HG02885 (cell line): ENCODE results near the gene RELL2.

Experiments
- ATAC-seq: cut with Tn5 transposase; IDR thresholded peaks from one replicate; pipeline ENCODE4 v1.9.1; 2021; ENCODE audit warnings: mild to moderate bottlenecking; ENCODE audit not compliant: unreplicated experiment, poor library complexity

The RELL2 gene

GRCh38 chr5:141647242-141647641 is 10.4 kb downstream of the RELL2 start:
- ATAC-seq, result no peak

GRCh38 chr5:141647851-141648250 is 11.1 kb downstream of the RELL2 start:
- no peak for ATAC-seq

GRCh38 chr5:141649056-141649688 is 12.4 kb downstream of the RELL2 start:
- ATAC-seq, result no peak

GRCh38 chr5:141649972-141650371 is 13.2 kb downstream of the RELL2 start:
- ATAC-seq, result no peak

GRCh38 chr5:141650851-141651727 is 14.3 kb downstream of the RELL2 start, which contains the start of gene FCHSD1:
Gene FCHSD1 (minus strand): TSS chr5:141651418. CDS start chr5:141651368, 50 bp downstream.
- ATAC-seq, result peak; percentile 98

GRCh38 chr5:141651728-141652105 is 14.9 kb downstream of the RELL2 start:
- ATAC-seq, result no peak

GRCh38 chr5:141654298-141654697 is 17.5 kb downstream of the RELL2 start:
- no peak for ATAC-seq

- ATAC-seq, result no peak
These were observed 18.2 kb downstream of the RELL2 start for GRCh38 chr5:141655020-141655419.

- no peak for ATAC-seq
These were observed 19.6 kb downstream of the RELL2 start for GRCh38 chr5:141656396-141656795.

GRCh38 chr5:141657404-141657803 is 20.6 kb downstream of the RELL2 start:
- ATAC-seq, result no peak

GRCh38 chr5:141657937-141658545 is 21.2 kb downstream of the RELL2 start:
- ATAC-seq, result peak; percentile 85

- ATAC-seq, result no peak
These were observed 25.2 kb downstream of the RELL2 start for GRCh38 chr5:141662028-141662427.

GRCh38 chr5:141663506-141663905 is 26.7 kb downstream of the RELL2 start:
- no peak for ATAC-seq

GRCh38 chr5:141664733-141665461 is 28.1 kb downstream of the RELL2 start:
- peak; percentile 98 for ATAC-seq

- no peak for ATAC-seq
These were observed 29.5 kb downstream of the RELL2 start for GRCh38 chr5:141665995-141666940.

- no peak for ATAC-seq
These were observed 31.9 kb downstream of the RELL2 start for GRCh38 chr5:141668601-141669265.

- ATAC-seq, result no peak
These were observed 32.7 kb downstream of the RELL2 start for GRCh38 chr5:141669520-141669919.

GRCh38 chr5:141672071-141672840 is 35.5 kb downstream of the RELL2 start:
- no peak for ATAC-seq
